Panc1 (cell line): ENCODE data around the gene RTP5. TPM values are rescaled to one million over a fixed set of nuclear protein-coding genes. Genes with fewer than 3 reads are reported as not detected.

ENCODE experiments used
- ATAC-seq: fragments of 200-7000 bp; cut with Tn5 transposase; 2 replicates; pipeline ENCODE4 v1.9.1; 2020; ENCODE audit warnings: mild to moderate bottlenecking, moderate library complexity
- BruUV-seq: library from RNA; stranded (reverse); fragments of 400-500 nt; replicated peaks from 2 replicates; lab custom pipeline; 2021; lab: Mats Ljungman, UMichigan
- CTCF ChIA-PET: fragments of 300-600 bp; sonication (Branson Sonifier 250); formaldehyde crosslinking; loops from one replicate; lab custom pipeline; 2022; ENCODE audit warnings: antibody characterized with exemption; lab: Charles Lee
- POLR2A ChIA-PET: fragments of 300-600 bp; sonication (Branson Sonifier 250); formaldehyde crosslinking; loops from one replicate; lab custom pipeline; 2022; ENCODE audit warnings: antibody characterized with exemption; lab: Charles Lee
- DNase-seq: peaks from one replicate; pipeline ENCODE4 v3.0.0-alpha.2; 2010; ENCODE audit warnings: low read depth, low spot score
- H3K27ac ChIP-seq: 2 replicates; pipeline ENCODE4 v1.5.1; 2011; ENCODE audit warnings: mild to moderate bottlenecking, low read length, inconsistent platforms
- H3K27me3 ChIP-seq: fragments of 200-500 bp; sonication (Bioruptor generic); 2 replicates; pipeline ENCODE4 v1.6.0; 2014; ENCODE audit warnings: low read length, inconsistent platforms; ENCODE audit not compliant: control insufficient read depth, insufficient read depth
- H3K36me3 ChIP-seq: fragments of 200-500 bp; sonication (Bioruptor generic); 2 replicates; pipeline ENCODE4 v1.5.1; 2014; ENCODE audit warnings: inconsistent platforms, mild to moderate bottlenecking, low read length, moderate library complexity; ENCODE audit not compliant: control insufficient read depth, insufficient read depth
- H3K4me1 ChIP-seq: 2 replicates; pipeline ENCODE4 v1.5.1; 2011; ENCODE audit warnings: inconsistent platforms, mild to moderate bottlenecking, low read length, moderate library complexity; ENCODE audit not compliant: control insufficient read depth, insufficient read depth
- H3K4me3 ChIP-seq, 2 experiments: 2 replicates each; pipeline ENCODE4 v1.5.1; 2011 to 2012; ENCODE audit warnings: low read depth in 2 of 2, low read length in 2 of 2, mild to moderate bottlenecking in 2 of 2, inconsistent platforms in 1 of 2, moderate library complexity in 1 of 2
- H3K9me3 ChIP-seq: fragments of 200-500 bp; sonication (Bioruptor generic); 2 replicates; pipeline ENCODE4 v1.5.1; 2014; ENCODE audit warnings: low read depth, mild to moderate bottlenecking, inconsistent platforms, low read length, moderate library complexity; ENCODE audit not compliant: control insufficient read depth, insufficient read depth
- CTCF ChIP-seq: fragments of 450-650 bp; IDR thresholded peaks from 2 replicates; pipeline ENCODE4 v1.5.1; 2017; ENCODE audit warnings: mild to moderate bottlenecking
- POLR2AphosphoS5 ChIP-seq: IDR thresholded peaks from 2 replicates; pipeline ENCODE4 v1.6.1; 2012; ENCODE audit warnings: mild to moderate bottlenecking, low read depth, low read length, moderate library complexity
- REST ChIP-seq, 2 experiments: IDR thresholded peaks; 2 replicates each; pipeline ENCODE4 v1.6.1; 2011 to 2012; ENCODE audit warnings: low read depth in 2 of 2, control low read depth in 1 of 2, low read length in 1 of 2, mild to moderate bottlenecking in 1 of 2, moderate library complexity in 1 of 2; ENCODE audit not compliant: insufficient read depth in 1 of 2
- SIN3A ChIP-seq: IDR thresholded peaks from 2 replicates; pipeline ENCODE4 v1.6.1; 2012; ENCODE audit warnings: low read depth, mild to moderate bottlenecking, low read length, moderate library complexity, borderline replicate concordance; ENCODE audit not compliant: insufficient read depth
- TCF7L2 ChIP-seq: IDR thresholded peaks from 2 replicates; pipeline ENCODE4 v1.6.1; 2011; ENCODE audit warnings: mild to moderate bottlenecking, low read depth, low read length, inconsistent platforms
- in situ Hi-C: cut with HindIII; loops from 2 replicates; pipeline ENCODE4 v1.10.0; 2016; ENCODE audit warnings: low sequenced_read_pairs, low pct_unique_long_range_greater_than_20kb
- intact Hi-C: fragments of 100-400 bp; cut with micrococcal nuclease; formaldehyde crosslinking; loops from one replicate; pipeline ENCODE4 v1.10.0; 2022; ENCODE audit not compliant: unreplicated experiment
- total RNA-seq: library from RNA; stranded (reverse); gene quantifications from one replicate; pipeline ENCODE4 v1.2.1, GENCODE V29; 2021; ENCODE audit not compliant: unreplicated experiment

RTP5 gene
- total RNA-seq, 1 experiment from 2014 or later: not detected

GRCh38 chr2:241904011-241904718, 34.6 kb downstream of the RTP5 start:
- Histone ChIP-seq H3K9me3 (no peaks in the 10 kb centered on the region), H3K36me3 (no peaks in the 10 kb centered on the region), H3K4me1 (no peaks in the 10 kb centered on the region), H3K27me3 (no peaks in the 10 kb centered on the region), H3K27ac (no peak overlapping the region), H3K4me3 (no peak overlapping the region)
- intact Hi-C loops: no loop called here
- ATAC-seq: no peak; the same call in 1 of the 2 replicates
- no TSS peak for BruUV-seq
- CTCF ChIA-PET: no interaction called here
- no peak for TF ChIP-seq CTCF
- no peak for TF ChIP-seq TCF7L2
- no peak for TF ChIP-seq SIN3A
- TF ChIP-seq REST (IDR thresholded peaks at IDR 0.05; ENCODE audit: insufficient read depth in 1 of 2, low read depth in 2 of 2, low read length in 1 of 2): no peak
- TF ChIP-seq POLR2AphosphoS5: no peak
- in situ Hi-C loops: no loop called here
- POLR2A ChIA-PET: no interaction called here
- no peak for DNase-seq

GRCh38 chr2:241904791-241905710, 35.5 kb downstream of the RTP5 start:
- H3K4me1 ChIP-seq: no peaks in the 10 kb centered on the region
- ChIA-PET POLR2A (no interaction called here), CTCF (no interaction called here)
- H3K27me3 ChIP-seq: no peaks in the 10 kb centered on the region
- no TSS peak for BruUV-seq
- no peak for TF ChIP-seq TCF7L2
- no peak for TF ChIP-seq POLR2AphosphoS5
- TF ChIP-seq SIN3A: no peak
- TF ChIP-seq REST (IDR thresholded peaks at IDR 0.05; ENCODE audit: insufficient read depth in 1 of 2, low read depth in 2 of 2, low read length in 1 of 2): no peak
- no peak for TF ChIP-seq CTCF
- no peaks in the 10 kb centered on the region for H3K9me3 ChIP-seq
- DNase-seq (no peak), ATAC-seq (no peak)
- in situ Hi-C loops (no loop called here), intact Hi-C loops (no loop called here)
- no peak overlapping the region for H3K4me3 ChIP-seq
- H3K27ac ChIP-seq: no peak overlapping the region
- H3K36me3 ChIP-seq: no peaks in the 10 kb centered on the region
